Thyroid gland (tissue), 4 donors: ENCODE data around the gene WDR74.
"Not testable (repeated sequence)": the region's sequence is repeated elsewhere in the genome, so short reads cannot be mapped to it uniquely, and the experiment has no call there.

Source experiments
- POLR2A ChIP-seq, 2 donors: fragments of 450-650 bp; IDR thresholded peaks; one replicate each; pipeline ENCODE4 v1.6.1; 2017; ENCODE audit warnings: antibody characterized with exemption in 2 of 2, mild to moderate bottlenecking in 2 of 2, moderate library complexity in 1 of 2
- TF ChIP-seq, protein P1 (sequence below), 6 experiments: fragments of 200-600 bp in 3 of 6; fragments of 450-650 bp in 3 of 6; sonication (generic) in 3 of 6; IDR thresholded peaks; one replicate each; pipeline ENCODE4 v1.5.1; 2016 to 2019; ENCODE audit warnings: antibody characterized with exemption in 6 of 6, mild to moderate bottlenecking in 2 of 6, inconsistent platforms in 1 of 6, moderate library complexity in 1 of 6

DNA sequence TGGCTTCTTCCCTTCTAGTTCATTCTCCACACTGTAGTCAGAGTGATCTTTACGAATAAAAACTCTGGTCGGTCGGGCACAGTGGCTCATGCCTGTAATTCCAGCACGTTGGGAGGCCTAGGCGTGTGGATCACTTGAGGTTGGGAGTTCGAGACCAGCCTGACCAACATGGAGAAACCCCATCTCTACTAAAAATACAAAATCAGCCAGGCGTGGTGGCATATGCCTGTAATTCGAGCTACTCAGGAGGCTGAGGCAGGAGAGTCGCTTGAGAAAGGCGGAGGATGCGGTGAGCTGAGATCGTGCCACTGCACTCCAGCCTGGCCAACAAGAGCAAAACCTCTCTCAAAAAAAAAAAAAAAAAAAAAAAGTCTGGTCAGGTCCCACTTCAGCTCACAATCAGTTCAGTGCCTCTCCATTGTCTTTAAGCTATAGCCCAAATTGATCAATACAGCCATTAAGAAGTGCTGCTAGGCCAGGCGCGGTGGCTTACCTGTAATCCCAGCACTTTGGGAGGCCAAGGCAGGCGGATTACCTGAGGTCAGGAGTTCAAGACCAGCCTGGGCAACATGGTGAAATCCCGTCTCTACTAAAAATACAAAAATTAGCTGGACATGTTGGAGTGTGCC is 22.3 kb upstream of the WDR74 start:
- not testable (repeated sequence) for TF ChIP-seq POLR2A (IDR thresholded peaks at IDR 0.05)
- TF ChIP-seq, protein P1, sequence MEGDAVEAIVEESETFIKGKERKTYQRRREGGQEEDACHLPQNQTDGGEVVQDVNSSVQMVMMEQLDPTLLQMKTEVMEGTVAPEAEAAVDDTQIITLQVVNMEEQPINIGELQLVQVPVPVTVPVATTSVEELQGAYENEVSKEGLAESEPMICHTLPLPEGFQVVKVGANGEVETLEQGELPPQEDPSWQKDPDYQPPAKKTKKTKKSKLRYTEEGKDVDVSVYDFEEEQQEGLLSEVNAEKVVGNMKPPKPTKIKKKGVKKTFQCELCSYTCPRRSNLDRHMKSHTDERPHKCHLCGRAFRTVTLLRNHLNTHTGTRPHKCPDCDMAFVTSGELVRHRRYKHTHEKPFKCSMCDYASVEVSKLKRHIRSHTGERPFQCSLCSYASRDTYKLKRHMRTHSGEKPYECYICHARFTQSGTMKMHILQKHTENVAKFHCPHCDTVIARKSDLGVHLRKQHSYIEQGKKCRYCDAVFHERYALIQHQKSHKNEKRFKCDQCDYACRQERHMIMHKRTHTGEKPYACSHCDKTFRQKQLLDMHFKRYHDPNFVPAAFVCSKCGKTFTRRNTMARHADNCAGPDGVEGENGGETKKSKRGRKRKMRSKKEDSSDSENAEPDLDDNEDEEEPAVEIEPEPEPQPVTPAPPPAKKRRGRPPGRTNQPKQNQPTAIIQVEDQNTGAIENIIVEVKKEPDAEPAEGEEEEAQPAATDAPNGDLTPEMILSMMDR (IDR thresholded peaks at IDR 0.05) = not testable (repeated sequence)
